CD4-positive, alpha-beta T cell (primary cell): ENCODE data around the gene NEUROD1. TPM values are rescaled to one million over a fixed set of nuclear protein-coding genes. Genes with fewer than 3 reads are reported as not detected.
A peak's percentile ranks its signal among the peaks of the same experiment; 100 is the strongest.
"Not testable (repeated sequence)": the region's sequence is repeated elsewhere in the genome, so short reads cannot be mapped to it uniquely, and the experiment has no call there.

Experiments used
- ATAC-seq: fragments of 200-7000 bp; cut with Tn5 transposase; one replicate; pipeline ENCODE4 v1.10.0; 2022; ENCODE audit warnings: mild to moderate bottlenecking; ENCODE audit not compliant: poor library complexity
- CTCF ChIA-PET: fragments of 350-600 bp; sonication (Branson Sonifier 250); formaldehyde crosslinking; loops from one replicate; lab custom pipeline; 2021; ENCODE audit warnings: antibody characterized with exemption, inconsistent platforms; lab: Charles Lee
- POLR2A ChIA-PET: fragments of 350-600 bp; sonication (Branson Sonifier 250); formaldehyde crosslinking; loops from one replicate; lab custom pipeline; 2021; ENCODE audit warnings: antibody characterized with exemption, inconsistent platforms; lab: Charles Lee
- DNase-seq, 14 experiments: peaks; one replicate each; pipeline ENCODE4 v3.0.0-alpha.2; 2013 to 2020; ENCODE audit warnings: mixed read lengths in 2 of 14
- H3K27ac ChIP-seq, 2 donors: one replicate each; pipeline versions ENCODE4 v1.5.1 to v1.7.0; 2013; ENCODE audit warnings: low read length in 2 of 2, low read depth in 1 of 2, mild to moderate bottlenecking in 1 of 2
- H3K27me3 ChIP-seq, 2 experiments: 1 replicate in 1 of 2; 2 replicates in 1 of 2; pipeline versions ENCODE4 v1.6.1 to v1.7.0; 2013; ENCODE audit warnings: low read length in 2 of 2, control low read depth in 1 of 2, mild to moderate bottlenecking in 1 of 2, moderate library complexity in 1 of 2; ENCODE audit not compliant: insufficient read depth in 2 of 2, control insufficient read depth in 1 of 2
- H3K36me3 ChIP-seq: one replicate; pipeline ENCODE4 v1.6.1; 2013; ENCODE audit warnings: low read length, control low read depth; ENCODE audit not compliant: insufficient read depth
- H3K4me1 ChIP-seq: one replicate; pipeline ENCODE4 v1.6.1; 2013; ENCODE audit warnings: low read length, control low read depth; ENCODE audit not compliant: insufficient read depth
- H3K4me3 ChIP-seq: one replicate; pipeline ENCODE4 v1.5.1; 2013; ENCODE audit warnings: mild to moderate bottlenecking, low read length, moderate library complexity
- H3K9me3 ChIP-seq, 2 experiments: 1 replicate in 1 of 2; 2 replicates in 1 of 2; pipeline versions ENCODE4 v1.6.1 to v1.7.0; 2013; ENCODE audit warnings: low read length in 2 of 2, mild to moderate bottlenecking in 2 of 2, control low read depth in 1 of 2, moderate library complexity in 1 of 2; ENCODE audit not compliant: control insufficient read depth in 1 of 2, insufficient read depth in 1 of 2
- H3K27ac Mint-ChIP-seq: one replicate; pipeline ENCODE4 v1.8.0; 2020; ENCODE audit warnings: mixed read lengths
- H3K27me3 Mint-ChIP-seq: one replicate; pipeline ENCODE4 v1.8.0; 2021; ENCODE audit warnings: mixed read lengths
- H3K36me3 Mint-ChIP-seq: one replicate; pipeline ENCODE4 v1.8.0; 2021; ENCODE audit warnings: low read depth, mixed read lengths
- H3K4me1 Mint-ChIP-seq: one replicate; pipeline ENCODE4 v1.8.0; 2021; ENCODE audit warnings: low read depth, mixed read lengths
- H3K4me3 Mint-ChIP-seq: one replicate; pipeline ENCODE4 v1.8.0; 2020; ENCODE audit warnings: mild to moderate bottlenecking, mixed read lengths
- H3K9me3 Mint-ChIP-seq: one replicate; pipeline ENCODE4 v1.8.0; 2020; ENCODE audit warnings: mixed read lengths
- CTCF ChIP-seq: fragments of 200-600 bp; IDR thresholded peaks from one replicate; pipeline ENCODE4 v1.8.0; 2022; ENCODE audit warnings: antibody characterized with exemption, mild to moderate bottlenecking
- intact Hi-C, 2 experiments: fragments of 100-400 bp; cut with DNase I in 1 of 2; cut with micrococcal nuclease in 1 of 2; formaldehyde crosslinking; loops; one replicate each; pipeline versions ENCODE4 v1.15.1 to v1.9.0; 2023 to 2025; cut with DNase I, micrococcal nuclease
- total RNA-seq, 174 experiments: library from RNA in 2 of 174; stranded (reverse) in 2 of 174; gene quantifications; one replicate each; pipeline ENCODE4 v1.2.3 and lab custom pipeline; 2021 to 2026

NEUROD1 gene
- total RNA-seq, 2 experiments from 2014 or later: not detected

GRCh38 chr2:181723731-181724130 lies 43.4 kb upstream of the NEUROD1 start:
- DNase-seq: no peak
- H3K27ac Mint-ChIP-seq: no peak overlapping the region
- Histone ChIP-seq H3K27me3 (peaks cover 0 to 14% of the 10 kb centered on the region in 2 experiments), H3K4me3 (no peak overlapping the region), H3K36me3 (no peaks in the 10 kb centered on the region), H3K27ac (no peak overlapping the region), H3K9me3 (no peaks in the 10 kb centered on the region), H3K4me1 (no peaks in the 10 kb centered on the region)
- no peaks in the 10 kb centered on the region for H3K4me1 Mint-ChIP-seq
- H3K36me3 Mint-ChIP-seq: no peaks in the 10 kb centered on the region
- no peak for ATAC-seq
- no peak for TF ChIP-seq CTCF
- no peak overlapping the region for H3K4me3 Mint-ChIP-seq
- intact Hi-C loops: no loop called here
- POLR2A ChIA-PET: no interaction called here
- peaks cover 30% of the 10 kb centered on the region for H3K27me3 Mint-ChIP-seq
- CTCF ChIA-PET: no interaction called here
- no peaks in the 10 kb centered on the region for H3K9me3 Mint-ChIP-seq

GRCh38 chr2:181715033-181715630 lies 34.8 kb upstream of the NEUROD1 start:
- Histone ChIP-seq H3K4me1 (no peaks in the 10 kb centered on the region), H3K27me3 (no peaks in the 10 kb centered on the region), H3K4me3 (no peak overlapping the region), H3K9me3 (no peaks in the 10 kb centered on the region), H3K36me3 (no peaks in the 10 kb centered on the region), H3K27ac (no peak overlapping the region)
- ChIA-PET POLR2A (interaction anchor here (0.6 to 1.1 kb wide), 4 partner anchors 9 to 637 kb away, joined by 3 to 4 read pairs (median 4); no protein-coding TSS in a partner anchor), CTCF (interaction anchor here (0.6 to 1.5 kb wide), 5 partner anchors 19 to 656 kb away, joined by 3 to 7 read pairs (median 3); no protein-coding TSS in a partner anchor)
- Mint-ChIP-seq H3K36me3 (no peaks in the 10 kb centered on the region), H3K4me3 (no peak overlapping the region), H3K4me1 (no peaks in the 10 kb centered on the region), H3K27ac (no peak overlapping the region), H3K9me3 (no peaks in the 10 kb centered on the region), H3K27me3 (no peaks in the 10 kb centered on the region)
- intact Hi-C loops: loop anchor here (1.0 to 10.0 kb wide), 6 partner anchors 140 to 1590 kb away; partner anchors contain the start of gene ITGA4 (in 1 of the 2)
- TF ChIP-seq CTCF: peak; percentile 72
- ATAC-seq (peak; percentile 80), DNase-seq (peak; percentile 30 to 86 (median 60))

GRCh38 chr2:181711051-181711450 lies 30.7 kb upstream of the NEUROD1 start:
- POLR2A ChIA-PET, H3K4me3 Mint-ChIP-seq, H3K36me3 Mint-ChIP-seq, H3K4me3 ChIP-seq, DNase-seq, H3K9me3 ChIP-seq, H3K9me3 Mint-ChIP-seq, H3K27me3 Mint-ChIP-seq, CTCF ChIA-PET, ATAC-seq, H3K27ac ChIP-seq, H3K4me1 ChIP-seq, H3K27ac Mint-ChIP-seq, H3K4me1 Mint-ChIP-seq, H3K36me3 ChIP-seq, H3K27me3 ChIP-seq: not testable (repeated sequence)
- intact Hi-C loops: loop anchor here (5.0 to 10.0 kb wide), 3 partner anchors 136 to 609 kb away; partner anchors contain the start of gene ITGA4 (in 1 of the 2)

GRCh38 chr2:181702519-181702918 lies 22.2 kb upstream of the NEUROD1 start:
- H3K27ac Mint-ChIP-seq, intact Hi-C loops, DNase-seq, H3K4me3 ChIP-seq, H3K9me3 Mint-ChIP-seq, H3K27me3 Mint-ChIP-seq, H3K27ac ChIP-seq, H3K4me1 Mint-ChIP-seq, H3K4me3 Mint-ChIP-seq, H3K9me3 ChIP-seq, H3K4me1 ChIP-seq, H3K36me3 ChIP-seq, H3K27me3 ChIP-seq, ATAC-seq, POLR2A ChIA-PET, CTCF ChIA-PET, H3K36me3 Mint-ChIP-seq: not testable (repeated sequence)
